RWPE2 (cell line): ENCODE measurements around the gene CCL14.

Experiments used
- ATAC-seq: fragments of 200-7000 bp; cut with Tn5 transposase; 3 replicates; pipeline ENCODE4 v1.9.1; 2021; ENCODE audit warnings: low read depth
- DNase-seq: peaks from one replicate; pipeline ENCODE4 v3.0.0-alpha.2; 2020; ENCODE audit warnings: low spot score
- H3K27ac ChIP-seq: fragments of 450-650 bp; 2 replicates; pipeline ENCODE4 v1.5.1; 2017; ENCODE audit warnings: mild to moderate bottlenecking; ENCODE audit not compliant: poor library complexity, severe bottlenecking
- H3K27me3 ChIP-seq: fragments of 250-450 bp; sonication (Bioruptor Pico); 2 replicates; pipeline ENCODE4 v1.5.1; 2021; ENCODE audit warnings: mild to moderate bottlenecking, moderate library complexity; ENCODE audit not compliant: insufficient read depth, poor library complexity, severe bottlenecking
- H3K36me3 ChIP-seq: fragments of 250-450 bp; sonication (Bioruptor Pico); 2 replicates; pipeline ENCODE4 v1.5.1; 2020; ENCODE audit warnings: low read depth, mild to moderate bottlenecking, moderate library complexity
- H3K4me1 ChIP-seq: fragments of 250-450 bp; sonication (Bioruptor Pico); 2 replicates; pipeline ENCODE4 v1.5.1; 2021; ENCODE audit warnings: mild to moderate bottlenecking, moderate library complexity; ENCODE audit not compliant: insufficient read depth, poor library complexity, severe bottlenecking
- H3K4me3 ChIP-seq: fragments of 250-450 bp; sonication (Bioruptor Pico); 2 replicates; pipeline ENCODE4 v1.5.1; 2021; ENCODE audit warnings: mild to moderate bottlenecking, moderate library complexity; ENCODE audit not compliant: severe bottlenecking
- H3K9me3 ChIP-seq: fragments of 250-450 bp; sonication (Bioruptor Pico); 2 replicates; pipeline ENCODE4 v1.5.1; 2021; ENCODE audit warnings: mild to moderate bottlenecking, moderate library complexity; ENCODE audit not compliant: severe bottlenecking
- CTCF ChIP-seq: fragments of 450-650 bp; IDR thresholded peaks from one replicate; pipeline ENCODE4 v1.5.1; 2017; ENCODE audit warnings: mild to moderate bottlenecking, moderate library complexity; ENCODE audit not compliant: poor library complexity, severe bottlenecking

Gene CCL14

GRCh38 chr17:35949401-35949800 lies 37.1 kb downstream of the CCL14 start:
- TF ChIP-seq CTCF = no peak
- ATAC-seq = no peak

GRCh38 chr17:35948092-35948491 lies 38.4 kb downstream of the CCL14 start:
- no peaks in the 10 kb centered on the region for H3K27me3 ChIP-seq
- ATAC-seq (no peak), DNase-seq (no peak)
- no peaks in the 10 kb centered on the region for H3K9me3 ChIP-seq
- H3K36me3 ChIP-seq = no peaks in the 10 kb centered on the region
- H3K4me1 ChIP-seq = peaks cover 3% of the 10 kb centered on the region
- no peak overlapping the region for H3K27ac ChIP-seq
- no peak for TF ChIP-seq CTCF
- H3K4me3 ChIP-seq = no peak overlapping the region

More at GRCh38 chr17:35949401-35949800, 37.1 kb downstream of the CCL14 start:
- H3K4me1 ChIP-seq = peaks cover 3% of the 10 kb centered on the region
- H3K4me3 ChIP-seq = no peak overlapping the region
- no peaks in the 10 kb centered on the region for H3K9me3 ChIP-seq
- H3K36me3 ChIP-seq = no peaks in the 10 kb centered on the region
- H3K27me3 ChIP-seq = no peaks in the 10 kb centered on the region
- no peak overlapping the region for H3K27ac ChIP-seq
- no peak for DNase-seq

- no peak overlapping the region for H3K27ac ChIP-seq
- H3K4me3 ChIP-seq = no peak overlapping the region
- DNase-seq (no peak), ATAC-seq (peak; percentile 85)
- no peaks in the 10 kb centered on the region for H3K27me3 ChIP-seq
- H3K9me3 ChIP-seq = no peaks in the 10 kb centered on the region
- H3K4me1 ChIP-seq = peaks cover 3% of the 10 kb centered on the region
- H3K36me3 ChIP-seq = no peaks in the 10 kb centered on the region
- TF ChIP-seq CTCF = peak; percentile 95
These were observed 39.4 kb downstream of the CCL14 start for GRCh38 chr17:35947156-35947585.

GRCh38 chr17:35944151-35944550 lies 42.4 kb downstream of the CCL14 start:
- Histone ChIP-seq H3K27me3 (no peaks in the 10 kb centered on the region), H3K27ac (no peak overlapping the region), H3K4me3 (no peak overlapping the region), H3K9me3 (no peaks in the 10 kb centered on the region), H3K4me1 (peaks cover 3% of the 10 kb centered on the region), H3K36me3 (no peaks in the 10 kb centered on the region)
- DNase-seq (no peak), ATAC-seq (no peak)
- TF ChIP-seq CTCF = no peak

GRCh38 chr17:35943537-35943936 lies 43.0 kb downstream of the CCL14 start, which contains the start of gene LYZL6:
LYZL6 (minus strand) TSS chr17:35943713; CDS start chr17:35939356, 4,357 bp downstream.
- no peaks in the 10 kb centered on the region for H3K27me3 ChIP-seq
- DNase-seq (no peak), ATAC-seq (no peak)
- no peak within 1 kb of the TSS for H3K4me3 ChIP-seq
- H3K27ac ChIP-seq = no peak within 1 kb of the TSS
- H3K9me3 ChIP-seq = no peaks in the 10 kb centered on the region
- peaks cover 3% of the 10 kb centered on the region for H3K4me1 ChIP-seq
- H3K36me3 ChIP-seq = no peaks in the 10 kb centered on the region
- TF ChIP-seq CTCF = no peak
